GM23338 (cell line): ENCODE measurements around the gene CD93. TPM values are rescaled to one million over a fixed set of nuclear protein-coding genes. Genes with fewer than 3 reads are reported as not detected.

ENCODE experiments used
- ATAC-seq: fragments of 200-7000 bp; cut with Tn5 transposase; 3 replicates; pipeline ENCODE4 v1.9.1; 2020
- DNase-seq: peaks from one replicate; pipeline ENCODE4 v3.0.0-alpha.2; 2015; ENCODE audit warnings: low spot score
- H2AFZ ChIP-seq: fragments of 200-600 bp; sonication (generic); 2 replicates; pipeline ENCODE4 v1.8.0; 2016; ENCODE audit warnings: antibody characterized with exemption, mild to moderate bottlenecking, moderate library complexity
- H3F3A ChIP-seq: fragments of 200-600 bp; sonication (generic); replicated peaks from 2 replicates; pipeline ENCODE4 v1.8.0; 2017; ENCODE audit warnings: antibody characterized with exemption, mixed run types, low read depth
- H3K27ac ChIP-seq: fragments of 200-600 bp; sonication (generic); 2 replicates; pipeline ENCODE4 v1.6.1; 2016; ENCODE audit warnings: low read depth
- H3K27me3 ChIP-seq: fragments of 200-600 bp; sonication (generic); 2 replicates; pipeline ENCODE4 v1.8.0; 2016; ENCODE audit warnings: mild to moderate bottlenecking, mixed run types, moderate library complexity; ENCODE audit not compliant: insufficient read depth
- H3K36me3 ChIP-seq: fragments of 200-600 bp; sonication (generic); 2 replicates; pipeline ENCODE4 v1.8.0; 2016; ENCODE audit warnings: mild to moderate bottlenecking; ENCODE audit not compliant: insufficient read depth
- H3K4me1 ChIP-seq: fragments of 200-600 bp; sonication (generic); 2 replicates; pipeline ENCODE4 v1.8.0; 2016; ENCODE audit warnings: mild to moderate bottlenecking, moderate library complexity; ENCODE audit not compliant: insufficient read depth
- H3K4me2 ChIP-seq: fragments of 200-600 bp; sonication (generic); 2 replicates; pipeline ENCODE4 v1.7.1; 2017; ENCODE audit warnings: mixed run types
- H3K4me3 ChIP-seq: fragments of 200-600 bp; sonication (generic); 2 replicates; pipeline ENCODE4 v1.6.1; 2016; ENCODE audit warnings: mixed run types
- H3K79me2 ChIP-seq: fragments of 200-600 bp; sonication (generic); replicated peaks from 2 replicates; pipeline ENCODE4 v1.8.0; 2017; ENCODE audit warnings: mild to moderate bottlenecking; ENCODE audit not compliant: insufficient read depth
- H3K9me2 ChIP-seq: fragments of 200-600 bp; sonication (generic); 2 replicates; pipeline ENCODE4 v1.8.0; 2017; ENCODE audit not compliant: insufficient read depth
- H4K20me1 ChIP-seq: fragments of 200-600 bp; sonication (generic); replicated peaks from 2 replicates; pipeline ENCODE4 v1.8.0; 2017; ENCODE audit warnings: mild to moderate bottlenecking; ENCODE audit not compliant: insufficient read depth
- H3K27ac Mint-ChIP-seq: 2 replicates; pipeline ENCODE4 v1.8.0; 2020; ENCODE audit warnings: inconsistent platforms, mild to moderate bottlenecking, moderate library complexity, mixed read lengths
- H3K27me3 Mint-ChIP-seq: 3 replicates; pipeline ENCODE4 v1.8.0; 2022; ENCODE audit warnings: low read depth, mild to moderate bottlenecking, moderate library complexity, mixed read lengths, inconsistent platforms; ENCODE audit not compliant: insufficient read depth, poor library complexity
- H3K36me3 Mint-ChIP-seq: 3 replicates; pipeline ENCODE4 v1.8.0; 2021; ENCODE audit warnings: low read depth, mild to moderate bottlenecking, inconsistent platforms, moderate library complexity, mixed read lengths
- H3K4me1 Mint-ChIP-seq: 3 replicates; pipeline ENCODE4 v1.8.0; 2020; ENCODE audit warnings: mild to moderate bottlenecking, inconsistent platforms, mixed read lengths
- H3K4me3 Mint-ChIP-seq: 3 replicates; pipeline ENCODE4 v1.8.0; 2021; ENCODE audit warnings: moderate library complexity, mild to moderate bottlenecking, inconsistent platforms, mixed read lengths
- H3K9me3 Mint-ChIP-seq: 3 replicates; pipeline ENCODE4 v1.8.0; 2020; ENCODE audit warnings: moderate library complexity, mild to moderate bottlenecking, inconsistent platforms, mixed read lengths
- CREB1 ChIP-seq: fragments of 250-450 bp; sonication (Bioruptor Pico); IDR thresholded peaks from 2 replicates; pipeline ENCODE4 v1.5.0; 2020; ENCODE audit warnings: low read depth, mild to moderate bottlenecking, moderate library complexity
- CTCF ChIP-seq, 2 experiments: fragments of 200-600 bp in 1 of 2; sonication (generic) in 1 of 2; conservative IDR thresholded peaks; 2 replicates each; pipeline versions ENCODE4 v1.5.1 to v1.6.1; 2016 to 2017; ENCODE audit warnings: antibody characterized with exemption in 2 of 2, low read depth in 2 of 2, mild to moderate bottlenecking in 2 of 2, moderate library complexity in 1 of 2
- ETS1 ChIP-seq: IDR thresholded peaks from 2 replicates; pipeline ENCODE4 v1.6.1; 2016; ENCODE audit warnings: antibody characterized with exemption
- EZH2 ChIP-seq: fragments of 200-600 bp; sonication (generic); IDR thresholded peaks from one replicate; pipeline ENCODE4 v1.8.0; 2017; ENCODE audit warnings: antibody characterized with exemption, mild to moderate bottlenecking, low read depth; ENCODE audit not compliant: unreplicated experiment
- EZH2phosphoT487 ChIP-seq: fragments of 200-600 bp; sonication (generic); IDR thresholded peaks from one replicate; pipeline ENCODE4 v1.8.1; 2018; ENCODE audit warnings: antibody characterized with exemption; ENCODE audit not compliant: unreplicated experiment
- JUNB ChIP-seq: IDR thresholded peaks from one replicate; pipeline ENCODE4 v1.6.1; 2016; ENCODE audit warnings: antibody characterized with exemption; ENCODE audit not compliant: unreplicated experiment
- NANOG ChIP-seq: IDR thresholded peaks from 2 replicates; pipeline ENCODE4 v1.6.1; 2016; ENCODE audit warnings: antibody characterized with exemption, borderline replicate concordance
- POLR2AphosphoS5 ChIP-seq: IDR thresholded peaks from 2 replicates; pipeline ENCODE4 v1.6.1; 2016; ENCODE audit warnings: antibody characterized with exemption, low read depth
- STAT1 ChIP-seq: IDR thresholded peaks from one replicate; pipeline ENCODE4 v1.6.1; 2016; ENCODE audit warnings: antibody characterized with exemption; ENCODE audit not compliant: unreplicated experiment
- ZNF462 ChIP-seq: fragments of 250-450 bp; sonication (Bioruptor Pico); IDR thresholded peaks from 2 replicates; pipeline ENCODE4 v1.5.0; 2020; ENCODE audit warnings: mild to moderate bottlenecking, moderate library complexity
- polyA plus RNA-seq: library from polyadenylated mRNA; unstranded; fragments of >200 nt; fragmentation: Nextera tagmentation; extraction: Ambion mirVana; gene quantifications from 2 replicates; pipeline ENCODE4 v1.2.1, GENCODE V29; 2016
- total RNA-seq: library from RNA; depleted of rRNA; stranded (reverse); fragments of >200 nt; shearing (Covaris generic); gene quantifications from 2 replicates; pipeline ENCODE4 v1.2.3, GENCODE V29; 2014

The CD93 gene
- total and polyA plus RNA-seq, 2 experiments from 2014 or later, result 0.03 TPM; not detected in 1

GRCh38 chr20:23069108-23069507 lies 17.0 kb downstream of the CD93 start:
- ATAC-seq (no peak), DNase-seq (no peak)
- no peaks in the 10 kb centered on the region for H3F3A ChIP-seq
- no peaks in the 10 kb centered on the region for H3K4me1 ChIP-seq
- H3K4me2 ChIP-seq, result no peak overlapping the region
- H3K27ac ChIP-seq, result no peak overlapping the region
- H3K79me2 ChIP-seq, result no peaks in the 10 kb centered on the region
- H3K27me3 ChIP-seq, result no peaks in the 10 kb centered on the region
- no peak overlapping the region for H2AFZ ChIP-seq
- H3K36me3 ChIP-seq, result no peaks in the 10 kb centered on the region
- no peaks in the 10 kb centered on the region for H4K20me1 ChIP-seq
- TF ChIP-seq NANOG (no peak), EZH2 (no peak), STAT1 (no peak), ZNF462 (CRISPR knock-in tag) (no peak), POLR2AphosphoS5 (no peak), CREB1 (CRISPR knock-in tag) (no peak), EZH2phosphoT487 (no peak), ETS1 (no peak), JUNB (no peak), CTCF (conservative IDR thresholded peaks at IDR 0.05; ENCODE audit: low read depth in 2 of 2) (no peak)
- Mint-ChIP-seq H3K27ac (no peak overlapping the region), H3K27me3 (no peaks in the 10 kb centered on the region), H3K4me1 (no peaks in the 10 kb centered on the region; the same call in 2 of the 3 replicates), H3K9me3 (no peaks in the 10 kb centered on the region; the same call in 2 of the 3 replicates), H3K4me3 (no peak overlapping the region), H3K36me3 (no peaks in the 10 kb centered on the region)
- H3K4me3 ChIP-seq, result no peak overlapping the region
- 0 out of 2 replicates have a peak, but pooled peaks cover 5% of the 10 kb centered on the region for H3K9me2 ChIP-seq
